ENCODE data around the gene TEX261.

DNA sequence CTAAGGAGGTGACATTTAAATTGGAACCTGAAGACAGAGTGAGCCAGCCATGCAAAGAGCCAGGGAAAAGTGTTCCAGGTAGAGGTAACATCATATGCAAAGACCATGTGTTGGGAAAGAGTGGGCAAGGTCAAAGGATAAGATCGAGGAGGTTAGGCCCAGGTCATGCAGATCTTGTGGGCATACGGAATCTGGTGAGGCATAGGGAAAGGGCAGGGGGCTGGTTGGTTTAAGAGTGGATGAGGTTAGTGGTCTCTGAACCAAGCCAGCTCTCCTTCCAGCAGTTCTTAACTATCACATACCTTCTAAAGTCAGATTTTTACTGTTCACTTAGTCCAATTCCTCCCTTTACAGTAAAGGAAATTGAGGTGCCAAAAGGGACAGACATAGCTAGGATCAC lies 13.3 kb downstream of the TEX261 start:
- TF ChIP-seq, protein P1, sequence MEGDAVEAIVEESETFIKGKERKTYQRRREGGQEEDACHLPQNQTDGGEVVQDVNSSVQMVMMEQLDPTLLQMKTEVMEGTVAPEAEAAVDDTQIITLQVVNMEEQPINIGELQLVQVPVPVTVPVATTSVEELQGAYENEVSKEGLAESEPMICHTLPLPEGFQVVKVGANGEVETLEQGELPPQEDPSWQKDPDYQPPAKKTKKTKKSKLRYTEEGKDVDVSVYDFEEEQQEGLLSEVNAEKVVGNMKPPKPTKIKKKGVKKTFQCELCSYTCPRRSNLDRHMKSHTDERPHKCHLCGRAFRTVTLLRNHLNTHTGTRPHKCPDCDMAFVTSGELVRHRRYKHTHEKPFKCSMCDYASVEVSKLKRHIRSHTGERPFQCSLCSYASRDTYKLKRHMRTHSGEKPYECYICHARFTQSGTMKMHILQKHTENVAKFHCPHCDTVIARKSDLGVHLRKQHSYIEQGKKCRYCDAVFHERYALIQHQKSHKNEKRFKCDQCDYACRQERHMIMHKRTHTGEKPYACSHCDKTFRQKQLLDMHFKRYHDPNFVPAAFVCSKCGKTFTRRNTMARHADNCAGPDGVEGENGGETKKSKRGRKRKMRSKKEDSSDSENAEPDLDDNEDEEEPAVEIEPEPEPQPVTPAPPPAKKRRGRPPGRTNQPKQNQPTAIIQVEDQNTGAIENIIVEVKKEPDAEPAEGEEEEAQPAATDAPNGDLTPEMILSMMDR (IDR thresholded peaks at IDR 0.05), result no peak
- no peak for TF ChIP-seq POLR2A (IDR thresholded peaks at IDR 0.05)
- TF ChIP-seq POLR2AphosphoS5 (IDR thresholded peaks at IDR 0.05; ENCODE audit: insufficient read depth in 1 of 2, low read depth in 1 of 2), result no peak
